Renal cortical epithelial cell (primary cell): ENCODE data around the gene MOB3B. TPM values are rescaled to one million over a fixed set of nuclear protein-coding genes. Genes with fewer than 3 reads are reported as not detected.

Experiments used
- DNase-seq: peaks from one replicate; pipeline ENCODE4 v3.0.0-alpha.2; 2011; ENCODE audit warnings: low read depth
- total RNA-seq: library from RNA; depleted of rRNA; stranded (reverse); fragments of >200 nt; gene quantifications from 2 replicates; pipeline ENCODE4 v1.2.3, GENCODE V29; 2014

MOB3B gene
- total RNA-seq, 1 donor from 2014 or later: 1.4 TPM

GRCh38 chr9:27391040-27391895 is 138.3 kb downstream of the MOB3B start:
- DNase-seq: no peak

- DNase-seq: no peak
Measured at GRCh38 chr9:27388150-27388549, 141.5 kb downstream of the MOB3B start.

GRCh38 chr9:27387722-27388121 is 141.9 kb downstream of the MOB3B start:
- no peak for DNase-seq

GRCh38 chr9:27386571-27387091 is 143.0 kb downstream of the MOB3B start:
- peak; percentile 63 for DNase-seq

- peak; percentile 90 for DNase-seq
Measured at GRCh38 chr9:27385606-27386322, 143.8 kb downstream of the MOB3B start.

- no peak for DNase-seq
Measured at GRCh38 chr9:27384262-27385014, 145.2 kb downstream of the MOB3B start.

- no peak for DNase-seq
Measured at GRCh38 chr9:27383524-27383923, 146.1 kb downstream of the MOB3B start.

GRCh38 chr9:27382975-27383374 is 146.6 kb downstream of the MOB3B start:
- no peak for DNase-seq

GRCh38 chr9:27382308-27382707 is 147.3 kb downstream of the MOB3B start:
- DNase-seq: peak; percentile 82

GRCh38 chr9:27379311-27380251 is 150.0 kb downstream of the MOB3B start:
- DNase-seq: peak; percentile 87

- DNase-seq: no peak
Measured at GRCh38 chr9:27377811-27378456, 151.7 kb downstream of the MOB3B start.

- peak; percentile 69 for DNase-seq
Measured at GRCh38 chr9:27377147-27377807, 152.3 kb downstream of the MOB3B start.

- DNase-seq: no peak
Measured at GRCh38 chr9:27373851-27374250, 155.8 kb downstream of the MOB3B start.

GRCh38 chr9:27372615-27373014 is 157.0 kb downstream of the MOB3B start:
- no peak for DNase-seq

- peak; percentile 79 for DNase-seq
Measured at GRCh38 chr9:27371382-27371781, 158.2 kb downstream of the MOB3B start.

GRCh38 chr9:27369591-27369990 is 160.0 kb downstream of the MOB3B start:
- no peak for DNase-seq

GRCh38 chr9:27368316-27368985 is 161.2 kb downstream of the MOB3B start:
- no peak for DNase-seq

GRCh38 chr9:27367921-27368315 is 161.7 kb downstream of the MOB3B start:
- peak; percentile 63 for DNase-seq

GRCh38 chr9:27367175-27367798 is 162.3 kb downstream of the MOB3B start:
- DNase-seq: no peak
